WTC11 (cell line): ENCODE measurements around the gene P4HB.

Experiments
- AR ChIP-seq: fragments of 250-450 bp; sonication (Bioruptor Pico); IDR thresholded peaks from 2 replicates; pipeline ENCODE4 v1.9.0; 2021; ENCODE audit warnings: mild to moderate bottlenecking
- ATF2 ChIP-seq: sonication (generic); formaldehyde crosslinking; IDR thresholded peaks from 2 replicates; pipeline ENCODE4 v1.8.1; 2022; ENCODE audit warnings: low read depth, missing genetic modification reagents, borderline replicate concordance
- CDX4 ChIP-seq: fragments of 250-450 bp; sonication (Bioruptor Pico); IDR thresholded peaks from 2 replicates; pipeline ENCODE4 v1.9.0; 2021; ENCODE audit warnings: moderate library complexity, mild to moderate bottlenecking, inconsistent platforms, borderline replicate concordance
- JAZF1 ChIP-seq: fragments of 250-450 bp; sonication (Bioruptor Pico); IDR thresholded peaks from 2 replicates; pipeline ENCODE4 v1.9.0; 2021; ENCODE audit warnings: moderate library complexity, mild to moderate bottlenecking, inconsistent platforms
- MAX ChIP-seq: sonication (generic); formaldehyde crosslinking; IDR thresholded peaks from 2 replicates; pipeline ENCODE4 v1.8.0; 2022; ENCODE audit warnings: mild to moderate bottlenecking, missing genetic modification reagents
- NR3C1 ChIP-seq: sonication (generic); formaldehyde crosslinking; conservative IDR thresholded peaks from 2 replicates; pipeline ENCODE4 v1.8.1; 2023; ENCODE audit warnings: low read depth, mild to moderate bottlenecking, missing genetic modification reagents
- SMAD3 ChIP-seq: sonication (generic); formaldehyde crosslinking; IDR thresholded peaks from 2 replicates; pipeline ENCODE4 v1.8.0; 2022; ENCODE audit warnings: missing genetic modification reagents, mild to moderate bottlenecking, borderline replicate concordance
- ZNF281 ChIP-seq: sonication (generic); formaldehyde crosslinking; IDR thresholded peaks from 2 replicates; pipeline ENCODE4 v1.8.0; 2023; ENCODE audit warnings: mild to moderate bottlenecking, missing genetic modification reagents
- TF ChIP-seq, protein P1 (sequence below): fragments of 200-600 bp; IDR thresholded peaks from 2 replicates; pipeline ENCODE4 v1.8.0; 2022; ENCODE audit warnings: antibody characterized with exemption

GRCh38 chr17:81803728-81804558 lies 56.4 kb downstream of the P4HB start, which contains the start of gene GCGR:
- TF ChIP-seq, protein P1, sequence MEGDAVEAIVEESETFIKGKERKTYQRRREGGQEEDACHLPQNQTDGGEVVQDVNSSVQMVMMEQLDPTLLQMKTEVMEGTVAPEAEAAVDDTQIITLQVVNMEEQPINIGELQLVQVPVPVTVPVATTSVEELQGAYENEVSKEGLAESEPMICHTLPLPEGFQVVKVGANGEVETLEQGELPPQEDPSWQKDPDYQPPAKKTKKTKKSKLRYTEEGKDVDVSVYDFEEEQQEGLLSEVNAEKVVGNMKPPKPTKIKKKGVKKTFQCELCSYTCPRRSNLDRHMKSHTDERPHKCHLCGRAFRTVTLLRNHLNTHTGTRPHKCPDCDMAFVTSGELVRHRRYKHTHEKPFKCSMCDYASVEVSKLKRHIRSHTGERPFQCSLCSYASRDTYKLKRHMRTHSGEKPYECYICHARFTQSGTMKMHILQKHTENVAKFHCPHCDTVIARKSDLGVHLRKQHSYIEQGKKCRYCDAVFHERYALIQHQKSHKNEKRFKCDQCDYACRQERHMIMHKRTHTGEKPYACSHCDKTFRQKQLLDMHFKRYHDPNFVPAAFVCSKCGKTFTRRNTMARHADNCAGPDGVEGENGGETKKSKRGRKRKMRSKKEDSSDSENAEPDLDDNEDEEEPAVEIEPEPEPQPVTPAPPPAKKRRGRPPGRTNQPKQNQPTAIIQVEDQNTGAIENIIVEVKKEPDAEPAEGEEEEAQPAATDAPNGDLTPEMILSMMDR: no peak
- TF ChIP-seq ZNF281 (no peak), CDX4 (CRISPR knock-in tag) (no peak), ATF2 (CRISPR knock-in tag) (no peak), JAZF1 (CRISPR knock-in tag) (no peak), SMAD3 (CRISPR knock-in tag) (no peak), MAX (CRISPR knock-in tag) (no peak), NR3C1 (no peak), AR (CRISPR knock-in tag) (no peak)
